Adrenal gland (tissue), 12 donors: Measurements from ENCODE around the gene ARHGEF39. TPM values are rescaled to one million over a fixed set of nuclear protein-coding genes. Genes with fewer than 3 reads are reported as not detected.

Experiments
- DNase-seq, 7 donors: peaks; one replicate each; pipeline ENCODE4 v3.0.0-alpha.2; 2019 to 2020
- H3K27ac ChIP-seq, 5 donors: fragments of 200-600 bp; sonication (generic) in 4 of 5; 1 replicate in 3 of 5; 2 replicates in 2 of 5; pipeline versions ENCODE4 v1.5.1 to v1.8.0; 2016 to 2020; ENCODE audit warnings: mild to moderate bottlenecking in 1 of 5
- H3K27me3 ChIP-seq: fragments of 200-600 bp; 2 replicates; pipeline ENCODE4 v1.8.0; 2021
- H3K36me3 ChIP-seq, 2 donors: fragments of 200-600 bp; replicated peaks in 1 of 2; 1 replicate in 1 of 2; 2 replicates in 1 of 2; pipeline versions ENCODE4 v1.5.1 to v1.8.0; 2018 to 2022
- H3K4me1 ChIP-seq, 2 donors: fragments of 200-600 bp; replicated peaks in 1 of 2; 1 replicate in 1 of 2; 2 replicates in 1 of 2; pipeline versions ENCODE4 v1.5.1 to v1.8.0; 2018 to 2021
- H3K4me3 ChIP-seq, 4 donors: fragments of 200-600 bp; sonication (generic) in 3 of 4; one replicate each; pipeline ENCODE4 v1.5.1; 2016 to 2018
- H3K9me3 ChIP-seq, 3 donors: fragments of 200-600 bp; sonication (generic) in 1 of 3; replicated peaks in 1 of 3; 1 replicate in 2 of 3; 2 replicates in 1 of 3; pipeline versions ENCODE4 v1.5.1 to v1.8.0; 2016 to 2021
- CTCF ChIP-seq, 6 experiments: fragments of 450-650 bp in 4 of 6; fragments of 200-600 bp in 2 of 6; sonication (generic) in 1 of 6; IDR thresholded peaks; 1 replicate in 5 of 6; 2 replicates in 1 of 6; pipeline versions ENCODE4 v1.5.1 to v1.8.0; 2016 to 2021; ENCODE audit warnings: antibody characterized with exemption in 6 of 6, mild to moderate bottlenecking in 2 of 6, moderate library complexity in 1 of 6
- POLR2A ChIP-seq, 2 donors: fragments of 450-650 bp; IDR thresholded peaks; one replicate each; pipeline ENCODE4 v1.6.1; 2017; ENCODE audit warnings: antibody characterized with exemption in 2 of 2, mild to moderate bottlenecking in 2 of 2, moderate library complexity in 1 of 2
- WGBS, 4 donors: extraction: QIAGEN DNeasy Blood & Tissue Kit in 2 of 4; methylation state at CpG; one replicate each; pipeline versions ENCODE4 v1.1.5 to v1.1.7; 2013 to 2017; 5-methylcytosine and 5-hydroxymethylcytosine counted together
- intact Hi-C, 2 donors: fragments of 100-400 bp; cut with DNase I; formaldehyde crosslinking; loops; one replicate each; pipeline versions ENCODE4 v1.14.1 to v1.15.0; 2022 to 2023
- polyA plus RNA-seq, 3 donors: library from polyadenylated mRNA; stranded (reverse); fragments of 200-250 nt in 2 of 3; fragments of 350-450 nt in 1 of 3; fragmentation: Illumina TruSeq in 1 of 3; extraction: RNeasy Lipid Tissue Mini Kit (QIAGEN cat#74804) in 1 of 3; gene quantifications; one replicate each; pipeline ENCODE4 v1.2.3, GENCODE V29; 2013 to 2014
- total RNA-seq, 9 donors: library from RNA; depleted of rRNA in 4 of 9; stranded (reverse); fragments of >200 nt in 4 of 9; fragments of 120-200 nt in 1 of 9; fragmentation: NEBNext Ultra II Directional in 1 of 9; extraction: Animal tissue kit (Norgen Biotek cat#: 25700) in 1 of 9; gene quantifications; one replicate each; pipeline versions ENCODE4 v1.1.0 to v1.2.4, GENCODE V29; 2013 to 2023
- donor health status: healthy with polysubstance abuse.
- donor health status: Bipolar disorder and iron deficiency.
- donor health status: DM: yes; HTN: yes; CAD: no.
- donor health status: DM: no; HTN: no; CAD: no.
- donor health status: DM: no; HTN: no; CAD: no.
- donor health status: DM: yes; HTN: yes; CAD: no.

ARHGEF39 gene
- total and polyA plus RNA-seq, 12 donors: 0.42 to 18.4 (median 1.2) TPM

- intact Hi-C loops: no loop called here
- 87 to 100% (median 91%) methylated on average over 2 of the region's 2 CpGs for WGBS, 4 donors
- TF ChIP-seq CTCF (IDR thresholded peaks at IDR 0.05): no peak
- no peak for TF ChIP-seq POLR2A (IDR thresholded peaks at IDR 0.05)
- no peaks in the 10 kb centered on the region for H3K36me3 ChIP-seq
- no peak for DNase-seq
- no peaks in the 10 kb centered on the region for H3K4me1 ChIP-seq
- H3K9me3 ChIP-seq: no peaks in the 10 kb centered on the region
- H3K4me3 ChIP-seq: no peak overlapping the region
- no peak overlapping the region for H3K27ac ChIP-seq
- H3K27me3 ChIP-seq: no peaks in the 10 kb centered on the region
These were observed 37.4 kb downstream of the ARHGEF39 start for GRCh38 chr9:35627575-35627974.

- no peaks in the 10 kb centered on the region for H3K36me3 ChIP-seq
- no peak overlapping the region for H3K4me3 ChIP-seq
- no peak for DNase-seq
- intact Hi-C loops: no loop called here
- no peaks in the 10 kb centered on the region for H3K9me3 ChIP-seq
- WGBS, 4 donors: 55 to 73% (median 57%) methylated on average over 2 of the region's 2 CpGs
- no peaks in the 10 kb centered on the region for H3K27me3 ChIP-seq
- no peak overlapping the region for H3K27ac ChIP-seq
- H3K4me1 ChIP-seq: peaks cover 0 to 7% of the 10 kb centered on the region in 2 donors
- TF ChIP-seq CTCF (IDR thresholded peaks at IDR 0.05): no peak
These were observed 45.2 kb downstream of the ARHGEF39 start for GRCh38 chr9:35619800-35620158.

GRCh38 chr9:35618854-35619799 lies 45.9 kb downstream of the ARHGEF39 start:
- no peak for TF ChIP-seq CTCF (IDR thresholded peaks at IDR 0.05)
- TF ChIP-seq POLR2A (IDR thresholded peaks at IDR 0.05): no peak
- no peaks in the 10 kb centered on the region for H3K36me3 ChIP-seq
- no peaks in the 10 kb centered on the region for H3K27me3 ChIP-seq
- no peak overlapping the region for H3K4me3 ChIP-seq
- peak overlapping the region in 1 of 5 donors; percentile 10 for H3K27ac ChIP-seq
- intact Hi-C loops: no loop called here
- peak in 1 of 7 donors; percentile 46 for DNase-seq
- WGBS, 4 donors: 80 to 97% (median 82%) methylated on average over 14 to 17 of the region's 17 CpGs
- peaks cover 0 to 7% of the 10 kb centered on the region in 2 donors for H3K4me1 ChIP-seq
- H3K9me3 ChIP-seq: no peaks in the 10 kb centered on the region

- intact Hi-C loops: no loop called here
- WGBS, 4 donors: 74 to 86% (median 75%) methylated on average over 6 to 7 of the region's 7 CpGs
These were observed 46.7 kb downstream of the ARHGEF39 start, which contains the start of gene CD72 for GRCh38 chr9:35618325-35618727. Gene CD72 (minus strand): TSS chr9:35618413. CDS start chr9:35618303, 110 bp downstream.

More at GRCh38 chr9:35618325-35618727, 46.7 kb downstream of the ARHGEF39 start, which contains the start of gene CD72:
- no peaks in the 10 kb centered on the region for H3K36me3 ChIP-seq
- no peaks in the 10 kb centered on the region for H3K9me3 ChIP-seq
- TF ChIP-seq POLR2A (IDR thresholded peaks at IDR 0.05) (no peak), CTCF (IDR thresholded peaks at IDR 0.05) (no peak)
- H3K4me3 ChIP-seq: peak within 1 kb of the TSS in 2 of 4 donors; percentile 7 to 45
- peak within 1 kb of the TSS in 1 of 5 donors; percentile 10 for H3K27ac ChIP-seq
- peaks cover 0 to 7% of the 10 kb centered on the region in 2 donors for H3K4me1 ChIP-seq
- H3K27me3 ChIP-seq: no peaks in the 10 kb centered on the region
- DNase-seq: peak in 1 of 7 donors; percentile 23
